ENCODE results near the gene TBC1D1. TPM values are rescaled to one million over a fixed set of nuclear protein-coding genes. Genes with fewer than 3 reads are reported as not detected.

The TBC1D1 gene
- total RNA-seq, 1 donor from 2014 or later, result 78.9 TPM

DNA sequence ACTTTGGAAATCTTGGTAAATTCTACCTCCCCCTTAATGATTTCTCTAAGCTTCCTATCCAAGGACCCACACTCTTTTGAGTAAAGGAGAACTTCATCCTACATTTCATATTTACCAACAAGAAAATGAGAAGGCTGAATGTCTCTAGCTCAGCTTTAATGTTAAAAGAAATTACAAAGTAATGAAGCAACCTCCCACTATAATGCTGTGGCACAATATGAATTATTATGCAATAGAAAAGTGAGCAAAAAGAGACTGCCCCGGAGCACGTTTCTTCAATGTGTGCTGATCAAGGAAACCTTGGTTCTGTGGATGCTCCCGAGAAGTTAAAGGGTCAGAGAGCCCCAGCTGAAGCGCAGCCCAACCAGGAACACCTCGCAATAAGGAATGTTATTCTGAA lies 9.1 kb upstream of the TBC1D1 start:
- TF ChIP-seq, protein P1, sequence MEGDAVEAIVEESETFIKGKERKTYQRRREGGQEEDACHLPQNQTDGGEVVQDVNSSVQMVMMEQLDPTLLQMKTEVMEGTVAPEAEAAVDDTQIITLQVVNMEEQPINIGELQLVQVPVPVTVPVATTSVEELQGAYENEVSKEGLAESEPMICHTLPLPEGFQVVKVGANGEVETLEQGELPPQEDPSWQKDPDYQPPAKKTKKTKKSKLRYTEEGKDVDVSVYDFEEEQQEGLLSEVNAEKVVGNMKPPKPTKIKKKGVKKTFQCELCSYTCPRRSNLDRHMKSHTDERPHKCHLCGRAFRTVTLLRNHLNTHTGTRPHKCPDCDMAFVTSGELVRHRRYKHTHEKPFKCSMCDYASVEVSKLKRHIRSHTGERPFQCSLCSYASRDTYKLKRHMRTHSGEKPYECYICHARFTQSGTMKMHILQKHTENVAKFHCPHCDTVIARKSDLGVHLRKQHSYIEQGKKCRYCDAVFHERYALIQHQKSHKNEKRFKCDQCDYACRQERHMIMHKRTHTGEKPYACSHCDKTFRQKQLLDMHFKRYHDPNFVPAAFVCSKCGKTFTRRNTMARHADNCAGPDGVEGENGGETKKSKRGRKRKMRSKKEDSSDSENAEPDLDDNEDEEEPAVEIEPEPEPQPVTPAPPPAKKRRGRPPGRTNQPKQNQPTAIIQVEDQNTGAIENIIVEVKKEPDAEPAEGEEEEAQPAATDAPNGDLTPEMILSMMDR (IDR thresholded peaks at IDR 0.05; ENCODE audit: unreplicated experiment), result no peak
- Mint-ChIP-seq H3K36me3 (no peaks in the 10 kb centered on the region), H3K27ac (no peak overlapping the region), H3K27me3 (ENCODE audit: low read depth) (peaks cover 29% of the 10 kb centered on the region), H3K9me3 (no peaks in the 10 kb centered on the region), H3K4me3 (no peak overlapping the region), H3K4me1 (no peaks in the 10 kb centered on the region)
- no peak for DNase-seq (ENCODE audit: low spot score in 2 of 2, unreplicated experiment in 2 of 2)

- no peak overlapping the region for H3K4me3 Mint-ChIP-seq
- DNase-seq (ENCODE audit: low spot score in 2 of 2, unreplicated experiment in 2 of 2), result no peak
- no peak overlapping the region for H3K27ac Mint-ChIP-seq
- no peaks in the 10 kb centered on the region for H3K9me3 Mint-ChIP-seq
- TF ChIP-seq, protein P1 (IDR thresholded peaks at IDR 0.05; ENCODE audit: unreplicated experiment), result no peak
- no peaks in the 10 kb centered on the region for H3K36me3 Mint-ChIP-seq
- H3K27me3 Mint-ChIP-seq (ENCODE audit: low read depth), result peaks cover 36% of the 10 kb centered on the region
- H3K4me1 Mint-ChIP-seq, result no peaks in the 10 kb centered on the region
Measured at GRCh38 chr4:37882665-37883296, 8.1 kb upstream of the TBC1D1 start.

- H3K4me3 Mint-ChIP-seq, result no peak overlapping the region
- peaks cover 3% of the 10 kb centered on the region for H3K4me1 Mint-ChIP-seq
- no peaks in the 10 kb centered on the region for H3K9me3 Mint-ChIP-seq
- DNase-seq (ENCODE audit: low spot score in 2 of 2, unreplicated experiment in 2 of 2), result no peak
- H3K27me3 Mint-ChIP-seq (ENCODE audit: low read depth), result peaks cover 58% of the 10 kb centered on the region
- H3K27ac Mint-ChIP-seq, result no peak overlapping the region
- TF ChIP-seq, protein P1 (IDR thresholded peaks at IDR 0.05; ENCODE audit: unreplicated experiment), result no peak
- H3K36me3 Mint-ChIP-seq, result no peaks in the 10 kb centered on the region
Measured at GRCh38 chr4:37884855-37885487, 5.9 kb upstream of the TBC1D1 start.

GRCh38 chr4:37885496-37885895 lies 5.4 kb upstream of the TBC1D1 start:
- Mint-ChIP-seq H3K9me3 (no peaks in the 10 kb centered on the region), H3K27ac (no peak overlapping the region), H3K36me3 (no peaks in the 10 kb centered on the region), H3K4me3 (no peak overlapping the region), H3K27me3 (ENCODE audit: low read depth) (peaks cover 63% of the 10 kb centered on the region), H3K4me1 (peaks cover 6% of the 10 kb centered on the region)
- no peak for DNase-seq (ENCODE audit: low spot score in 2 of 2, unreplicated experiment in 2 of 2)
- TF ChIP-seq, protein P1 (IDR thresholded peaks at IDR 0.05; ENCODE audit: unreplicated experiment), result no peak

DNA sequence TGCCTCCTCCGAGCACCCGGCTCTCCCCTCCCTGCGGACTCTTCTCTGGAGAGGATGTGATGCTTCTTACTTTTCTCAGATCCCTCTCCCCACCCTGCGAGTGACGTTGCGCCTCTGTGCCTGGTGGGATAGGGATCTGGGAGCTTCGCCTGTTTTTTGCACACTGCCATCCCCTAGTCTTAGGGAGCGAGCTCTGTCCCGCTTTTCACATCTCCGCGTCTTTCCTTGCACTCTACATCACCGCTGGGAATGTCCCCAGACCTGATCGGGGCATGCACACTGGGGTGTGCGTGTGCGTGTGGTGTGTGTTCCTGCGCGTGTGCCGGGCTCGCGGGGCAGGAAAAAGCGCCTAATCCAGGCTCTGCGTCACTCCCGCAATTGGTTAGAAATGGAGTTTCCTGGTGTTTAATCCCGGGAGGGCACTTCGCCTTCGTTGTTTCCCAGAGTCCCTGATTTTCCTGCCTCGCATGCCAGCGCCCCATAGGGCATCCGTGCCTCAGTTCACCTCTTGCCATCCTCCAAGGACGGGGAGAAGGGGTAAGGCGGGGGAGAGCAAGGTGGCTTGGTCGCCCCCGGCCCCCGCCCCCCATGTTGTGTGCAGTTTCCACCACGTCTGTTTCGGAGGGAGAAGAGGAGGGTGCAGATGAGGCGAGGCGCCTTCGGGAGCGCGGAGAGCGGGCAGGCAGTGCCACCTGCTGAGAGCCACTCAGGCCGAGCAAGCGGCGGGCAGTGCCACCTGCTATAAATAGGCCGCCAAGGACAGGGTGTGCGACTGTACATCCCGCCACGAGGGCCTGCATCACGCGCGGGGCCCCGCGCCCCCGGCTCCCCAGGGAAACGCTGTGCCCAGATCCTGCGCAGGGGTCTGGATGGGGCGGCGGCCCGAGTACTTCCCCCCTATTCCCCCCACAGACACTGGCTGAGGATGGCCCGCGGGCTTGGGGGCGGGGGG lies 759 bp upstream of the TBC1D1 start:
- Mint-ChIP-seq H3K27me3 (ENCODE audit: low read depth) (peaks cover 76% of the 10 kb centered on the region), H3K4me3 (peak overlapping the region; percentile 66), H3K27ac (no peak overlapping the region), H3K4me1 (peaks cover 10% of the 10 kb centered on the region), H3K9me3 (no peaks in the 10 kb centered on the region), H3K36me3 (no peaks in the 10 kb centered on the region)
- no peak for DNase-seq (ENCODE audit: low spot score in 2 of 2, unreplicated experiment in 2 of 2)
- TF ChIP-seq, protein P1 (IDR thresholded peaks at IDR 0.05; ENCODE audit: unreplicated experiment), result no peak

Measured in mesothelial cell of epicardium (in vitro differentiated cells).